Activated naive CD4-positive, alpha-beta T cell treated with Interleukin-2 at 50 U/mL for 16 hours (primary cell): ENCODE data around the gene SMCP.

Experiments used
- DNase-seq: peaks from one replicate; pipeline ENCODE4 v3.0.0-alpha.2; 2020

The SMCP gene

GRCh38 chr1:152878042-152878441 is at the start of gene SMCP:
TSS of gene SMCP (plus strand) at chr1:152878322. CDS start at chr1:152884423, 6,101 bp downstream.
- DNase-seq, result no peak

DNA sequence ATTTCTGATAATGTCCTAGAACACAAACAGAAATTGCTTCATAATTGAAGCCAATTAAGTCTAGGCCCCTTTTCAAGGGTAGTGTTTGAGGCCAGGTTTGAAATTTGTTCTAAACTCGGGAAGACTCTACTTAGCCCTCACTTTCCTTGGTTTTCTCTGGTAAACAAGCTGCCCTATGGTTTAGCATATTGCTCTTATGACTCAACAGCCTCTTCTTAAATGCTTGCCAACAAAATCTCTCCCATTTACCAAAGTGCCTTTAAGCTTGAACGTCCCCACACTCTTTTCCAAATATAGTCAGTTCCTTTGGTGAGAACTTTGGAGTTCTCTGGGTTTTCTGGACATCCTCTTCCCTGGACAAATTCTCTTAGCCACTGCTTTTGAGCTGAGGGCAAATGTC is 41.3 kb upstream of the SMCP start:
- DNase-seq, result no peak

- DNase-seq, result no peak
These were observed 35.6 kb upstream of the SMCP start, which contains the start of gene LCE6A for GRCh38 chr1:152842556-152842955. TSS of gene LCE6A (plus strand) at chr1:152842856. CDS start at chr1:152843521, 665 bp downstream.

DNA sequence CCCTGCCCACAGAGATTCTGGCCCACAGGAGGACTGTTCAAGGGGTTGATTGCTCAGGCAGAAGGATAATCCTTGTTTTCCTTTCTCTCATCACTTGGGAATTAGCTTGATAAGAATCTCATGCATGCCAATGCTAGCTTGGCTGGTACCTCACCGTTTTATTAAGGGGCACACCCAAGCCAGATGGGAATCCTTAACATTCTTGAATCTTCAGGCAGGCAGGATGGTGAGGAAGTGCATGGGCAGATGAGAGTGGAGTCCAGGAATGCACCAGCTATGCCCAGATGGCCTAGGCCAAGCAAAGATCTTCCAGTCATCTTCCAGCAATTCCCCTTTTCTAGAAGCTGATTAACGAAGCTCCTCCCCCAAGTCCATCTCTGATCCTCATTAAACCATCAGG is 22.5 kb upstream of the SMCP start:
- DNase-seq, result no peak

DNA sequence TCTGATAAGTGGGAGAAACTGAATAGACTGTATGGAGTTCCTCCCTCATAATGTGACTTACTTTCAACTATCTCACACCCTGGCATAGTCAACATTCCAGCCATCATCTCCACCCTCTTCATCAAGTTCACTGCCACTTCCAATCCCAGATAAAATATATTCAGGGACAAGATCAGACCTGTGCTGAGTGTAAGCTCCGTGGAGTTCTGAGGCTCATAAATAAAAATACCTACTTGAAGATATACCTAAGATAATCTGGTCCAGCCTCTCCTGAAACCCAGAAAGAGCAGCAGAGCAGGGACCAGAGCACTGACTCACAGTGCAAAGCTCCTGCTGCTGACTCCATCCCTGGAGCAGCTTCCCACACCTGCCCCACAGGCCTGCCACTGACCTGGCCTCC is 20.1 kb upstream of the SMCP start:
- DNase-seq, result no peak

DNA sequence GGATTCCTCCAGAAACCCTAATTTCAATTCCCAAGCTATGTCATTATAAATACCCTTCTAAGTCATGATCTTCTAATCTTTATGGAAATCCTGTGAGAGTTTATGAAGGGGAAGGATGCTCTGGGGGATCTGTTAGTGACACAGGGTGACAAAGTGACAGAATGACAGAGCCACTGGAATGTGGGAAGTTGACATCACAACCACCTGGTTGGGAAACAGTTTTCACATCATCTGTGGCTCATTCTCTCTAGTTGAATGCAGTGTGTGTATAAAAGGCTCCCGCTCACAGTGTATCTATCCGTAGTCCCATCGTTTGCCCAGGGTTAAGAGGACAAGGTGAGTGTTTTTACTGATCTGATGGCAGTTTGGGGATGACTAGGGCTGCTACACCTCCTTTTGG is 18.4 kb upstream of the SMCP start, which contains the start of gene LCE7A:
Gene LCE7A, plus strand, starts transcription at position 301 of the 400 bp plus-strand sequence. CDS start 702 bp downstream, outside the sequence.
- DNase-seq, result no peak

- no peak for DNase-seq
These were observed 18.0 kb upstream of the SMCP start for GRCh38 chr1:152860129-152860528.

DNA sequence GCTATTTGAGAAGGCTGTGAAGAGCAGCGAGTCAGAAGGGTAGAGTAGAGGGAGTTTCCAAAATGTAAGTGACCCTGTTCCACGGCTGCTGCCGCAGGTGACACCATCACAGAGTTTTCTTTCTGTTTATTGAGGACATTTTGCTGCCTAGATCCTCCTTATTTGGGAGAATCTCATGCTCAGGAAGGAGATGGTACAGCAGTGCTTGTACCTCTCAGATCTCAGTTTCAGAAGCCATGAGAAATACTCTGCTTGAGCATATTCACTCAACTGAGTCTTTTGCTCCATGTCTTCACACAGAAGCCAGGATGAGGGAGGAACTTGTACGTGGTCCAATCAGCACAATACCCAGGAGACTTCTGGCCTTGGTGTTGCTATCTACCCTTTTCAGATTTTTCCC is 16.7 kb upstream of the SMCP start:
- DNase-seq, result no peak

GRCh38 chr1:152864443-152864842 is 13.7 kb upstream of the SMCP start:
- no peak for DNase-seq

GRCh38 chr1:152866321-152866720 is 11.8 kb upstream of the SMCP start:
- DNase-seq, result no peak

DNA sequence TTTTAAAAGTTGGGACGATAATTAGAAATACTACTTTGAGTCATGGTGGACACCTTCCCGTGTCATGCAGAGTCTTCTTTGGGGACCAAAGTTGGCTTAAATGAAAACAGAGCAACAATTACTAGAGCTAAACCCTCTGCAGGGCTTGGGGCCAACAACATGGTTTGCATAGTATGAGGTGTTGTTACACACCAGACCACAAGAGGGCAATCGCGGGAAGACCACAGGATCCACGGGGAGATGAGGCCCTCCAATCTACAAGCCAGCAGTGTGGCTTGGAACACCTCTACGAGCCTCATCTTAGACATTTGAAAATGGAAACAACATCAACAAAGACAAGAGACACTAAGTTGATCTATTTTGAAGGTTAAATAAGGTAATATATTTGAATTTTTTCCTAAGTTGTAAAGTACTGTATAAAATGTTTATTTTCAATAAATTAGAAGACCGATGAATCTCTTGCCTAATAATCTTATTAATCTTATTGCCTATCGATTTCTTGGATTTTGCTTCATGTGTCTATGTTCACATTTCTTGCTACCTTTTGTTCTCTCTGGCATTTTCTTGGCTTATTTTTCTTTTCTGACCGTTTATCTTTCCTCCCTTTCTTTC is 8.2 kb upstream of the SMCP start:
- peak; percentile 54 for DNase-seq

DNA sequence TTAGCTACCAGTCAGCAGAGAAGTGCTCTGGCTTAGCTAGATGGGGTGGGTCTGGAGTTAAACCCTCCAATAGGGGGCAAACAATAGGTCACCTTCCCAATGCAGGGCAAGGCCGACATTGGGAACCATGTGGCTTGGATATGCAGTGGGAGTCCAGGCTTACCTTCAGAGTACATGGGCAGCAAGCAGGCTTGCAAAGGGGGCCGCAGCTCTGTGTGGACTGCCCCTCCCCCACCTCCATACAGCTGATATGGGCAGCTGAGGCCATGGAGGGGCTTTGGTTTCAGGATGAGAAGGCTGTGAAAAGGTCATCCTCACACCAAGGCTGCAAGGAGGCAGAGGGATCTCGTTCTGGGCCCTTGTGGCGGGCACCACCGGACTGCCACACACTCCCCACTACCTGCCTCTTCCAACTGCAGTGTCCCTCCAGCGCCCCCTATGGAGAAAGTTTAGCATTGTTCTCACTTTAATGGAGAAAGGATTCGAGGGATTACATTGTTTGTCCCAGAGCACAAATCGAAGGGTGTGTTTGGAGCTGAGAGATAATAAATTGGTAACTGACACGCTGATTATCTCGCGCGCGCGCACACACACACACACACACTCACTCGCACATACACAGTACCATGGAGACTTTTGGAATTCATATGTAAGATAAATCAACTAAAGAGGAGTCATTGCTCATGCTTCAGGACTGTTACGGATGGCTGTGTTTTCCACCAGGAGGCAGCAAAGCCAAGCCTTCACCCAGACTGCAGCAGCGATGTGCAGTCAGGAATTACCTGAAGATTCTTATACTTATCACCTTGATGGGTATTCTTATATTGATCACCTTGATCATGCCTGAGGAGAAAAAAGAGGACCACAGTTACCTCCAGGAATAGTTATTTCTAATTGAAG is 7.0 kb upstream of the SMCP start:
- no peak for DNase-seq

- no peak for DNase-seq
These were observed 6.4 kb upstream of the SMCP start for GRCh38 chr1:152871731-152872126.

DNA sequence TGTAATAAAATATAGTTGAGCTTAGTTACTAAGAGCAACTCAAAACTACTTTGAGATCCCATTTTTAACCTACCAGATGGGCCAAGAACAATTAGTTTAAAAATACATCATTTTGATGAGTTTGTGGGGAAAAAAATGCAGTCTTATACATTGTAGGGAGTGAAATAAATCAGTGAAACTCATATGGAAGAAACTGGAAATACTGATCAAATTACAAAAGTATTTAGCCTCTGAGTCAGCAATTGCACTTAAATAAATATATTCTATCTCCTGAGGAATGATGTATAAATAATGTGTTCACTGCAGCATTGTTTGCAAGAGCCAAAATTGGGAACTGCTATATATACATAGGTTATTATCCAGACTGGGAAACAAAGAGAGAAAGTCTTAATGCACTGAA is 4.6 kb upstream of the SMCP start:
- DNase-seq, result no peak

- no peak for DNase-seq
These were observed 1.3 kb upstream of the SMCP start for GRCh38 chr1:152876827-152877226.

DNA sequence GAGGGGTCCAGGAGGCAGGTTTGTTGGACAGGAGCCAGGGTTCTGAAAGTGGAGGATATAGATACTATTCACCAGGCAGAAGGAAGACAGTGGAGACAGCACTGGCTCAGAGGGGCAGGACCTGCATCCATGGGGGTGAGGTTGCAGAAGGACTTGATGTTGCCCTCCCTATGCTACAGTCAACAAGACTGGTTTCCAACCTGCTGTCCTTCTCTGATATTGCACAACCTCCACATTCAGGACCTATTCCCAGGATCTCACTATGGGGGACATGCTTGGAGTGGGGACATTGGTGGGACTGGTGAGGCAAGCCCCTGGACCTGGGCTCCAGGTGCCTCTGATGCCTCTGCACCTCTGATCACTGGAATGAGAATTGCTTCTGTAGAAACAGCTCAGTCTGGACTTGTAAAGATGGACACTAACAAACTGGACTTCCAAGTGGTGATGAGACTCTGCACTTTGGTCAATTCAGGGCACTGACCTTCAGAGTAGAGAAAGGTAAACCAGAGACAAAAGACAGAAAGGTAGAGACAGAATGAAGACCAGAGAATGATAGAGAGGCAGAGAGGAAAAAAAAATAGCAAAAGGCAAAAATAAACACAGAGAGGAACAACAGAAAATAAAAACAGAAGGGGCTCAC is 1.6 kb downstream of the SMCP start:
- no peak for DNase-seq

DNA sequence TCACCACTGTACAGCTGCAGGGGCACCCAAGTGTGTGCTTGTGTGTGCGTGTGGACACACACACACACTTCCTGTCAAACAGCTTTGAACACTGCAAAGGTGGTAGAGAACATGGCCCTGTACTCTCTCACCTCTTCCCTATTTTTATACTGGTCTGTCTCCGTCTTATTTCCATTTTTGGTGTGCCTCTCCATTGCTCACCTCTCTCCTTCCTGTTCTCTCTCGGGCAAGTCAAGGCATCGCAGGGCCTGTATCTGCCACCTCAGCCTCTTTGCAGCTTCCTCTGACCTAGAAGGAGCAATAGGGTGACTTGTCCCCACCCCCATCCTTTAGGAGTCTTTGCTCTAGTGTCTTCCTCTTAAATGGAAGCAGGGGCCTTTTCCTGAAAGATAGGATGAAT is 2.2 kb downstream of the SMCP start:
- no peak for DNase-seq

DNA sequence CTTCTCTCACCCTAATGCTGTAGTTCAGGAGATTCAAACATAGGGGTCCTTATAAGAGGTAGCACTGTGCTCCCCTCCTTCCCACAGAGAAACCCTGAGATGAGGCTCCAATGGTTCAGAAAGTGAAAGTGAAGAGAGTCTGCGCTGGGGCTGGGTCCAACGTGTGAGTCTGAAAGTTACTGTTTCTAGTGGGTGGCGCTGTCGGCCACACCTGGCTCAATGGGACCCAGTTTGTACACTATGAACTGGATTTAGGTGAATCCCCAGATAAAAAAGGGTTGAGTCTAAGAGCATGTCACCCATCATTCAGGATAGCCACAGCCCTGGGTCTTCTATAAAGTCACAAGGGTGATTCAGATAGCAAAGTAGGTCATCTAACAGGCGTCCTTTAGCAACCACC is 2.8 kb downstream of the SMCP start:
- DNase-seq, result no peak

DNA sequence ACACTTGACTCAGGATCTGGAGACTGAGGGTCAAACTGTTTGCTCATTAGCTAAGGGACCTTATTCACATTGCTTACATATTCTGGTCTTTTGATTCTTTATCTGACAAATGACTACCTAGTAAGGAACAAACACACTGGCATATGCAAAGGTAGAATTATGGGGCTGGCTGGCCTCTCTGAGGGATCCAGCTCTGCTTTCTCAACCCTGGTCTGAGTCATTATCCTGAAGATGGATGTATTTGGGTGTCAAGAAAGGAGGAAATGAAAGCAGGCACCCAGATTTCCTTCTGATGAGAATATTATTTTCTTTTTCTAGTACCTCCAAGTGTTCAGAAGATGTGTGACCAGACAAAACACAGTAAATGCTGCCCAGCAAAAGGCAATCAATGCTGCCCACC is 6.0 kb downstream of the SMCP start:
- DNase-seq, result no peak

DNA sequence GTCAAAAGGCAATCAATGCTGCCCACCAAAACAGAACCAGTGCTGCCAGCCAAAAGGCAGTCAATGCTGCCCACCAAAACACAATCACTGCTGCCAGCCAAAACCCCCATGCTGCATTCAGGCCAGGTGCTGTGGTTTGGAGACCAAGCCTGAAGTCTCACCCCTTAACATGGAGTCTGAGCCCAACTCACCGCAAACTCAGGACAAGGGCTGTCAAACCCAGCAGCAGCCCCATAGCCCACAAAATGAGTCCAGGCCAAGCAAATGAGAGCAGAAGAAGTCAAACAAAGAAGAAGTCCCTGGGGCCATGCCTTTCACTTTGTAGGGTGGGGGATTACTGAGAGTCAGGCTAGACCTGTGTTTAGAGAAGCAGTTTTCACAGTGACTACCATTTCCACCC is 6.4 kb downstream of the SMCP start:
- no peak for DNase-seq

- no peak for DNase-seq
These were observed 7.0 kb downstream of the SMCP start for GRCh38 chr1:152884966-152885624.

DNA sequence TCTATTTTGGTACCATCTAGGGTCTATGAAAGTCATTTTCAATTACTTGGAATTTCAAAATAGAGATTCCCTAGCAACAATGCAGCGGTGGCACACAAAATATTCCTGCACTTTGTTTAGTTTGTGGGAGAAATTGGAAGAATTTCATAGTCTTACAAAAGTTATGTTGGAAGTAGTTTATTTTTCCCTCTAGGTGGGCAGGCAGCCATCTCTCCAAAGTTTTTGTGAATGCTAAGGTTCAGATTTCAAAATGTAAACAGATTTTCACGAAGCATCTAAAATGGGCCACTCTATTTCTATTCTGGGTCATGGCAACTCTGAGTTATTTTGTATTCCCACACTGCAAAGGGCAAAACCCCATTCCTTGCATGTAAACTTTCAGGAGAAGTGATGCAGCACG is 8.0 kb downstream of the SMCP start:
- DNase-seq, result no peak

GRCh38 chr1:152886758-152887409 is 8.8 kb downstream of the SMCP start:
- no peak for DNase-seq
